HG02970 (cell line): Measurements from ENCODE around the gene EXOC6B.
"Not testable (repeated sequence)": the region's sequence is repeated elsewhere in the genome, so short reads cannot be mapped to it uniquely, and the experiment has no call there.

Experiments
- ATAC-seq: cut with Tn5 transposase; IDR thresholded peaks from one replicate; pipeline ENCODE4 v1.9.1; 2021; ENCODE audit warnings: mild to moderate bottlenecking, moderate library complexity, moderate number of reproducible peaks; ENCODE audit not compliant: unreplicated experiment, low FRiP score

Gene EXOC6B

DNA sequence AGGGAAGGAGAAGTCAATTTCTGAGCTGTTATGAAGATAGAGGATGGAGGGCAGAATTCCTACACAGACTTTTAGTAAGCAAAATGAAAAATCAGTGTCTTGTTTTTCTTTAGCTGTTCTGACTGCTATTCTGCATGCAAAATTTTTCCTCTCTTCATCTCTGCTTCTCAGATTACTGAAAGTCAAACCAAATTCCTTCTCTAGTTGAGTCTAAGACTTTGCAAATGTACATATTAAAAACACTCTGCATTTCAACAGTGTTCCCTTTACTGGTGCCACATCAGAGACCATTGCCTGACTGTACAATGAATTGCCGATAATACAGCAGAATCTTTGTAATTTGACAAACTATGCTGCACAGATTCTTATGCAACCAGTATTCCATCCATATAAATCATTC, 198.8 kb downstream of the EXOC6B start:
- ATAC-seq, result no peak

DNA sequence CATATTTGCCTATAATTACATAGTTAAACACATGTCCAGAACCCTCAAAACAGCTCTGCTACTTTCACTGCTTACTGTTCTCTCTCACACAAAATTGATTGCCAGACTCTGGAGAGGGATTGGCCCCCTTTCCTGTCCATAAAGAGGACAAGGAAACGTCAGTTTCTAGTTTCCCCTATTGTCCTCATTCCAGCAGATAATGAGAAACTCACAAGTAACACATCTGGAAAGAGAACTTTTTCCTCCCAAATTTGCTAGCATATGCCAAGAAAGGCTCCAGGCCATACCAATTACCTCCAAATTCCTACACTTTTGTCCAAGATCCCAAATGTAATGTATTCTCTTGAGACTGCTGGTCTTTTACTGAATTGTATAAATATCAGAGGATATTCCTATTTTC, 200.5 kb downstream of the EXOC6B start:
- no peak for ATAC-seq

- no peak for ATAC-seq
Observed at GRCh38 chr2:72623481-72623880, 202.4 kb downstream of the EXOC6B start.

DNA sequence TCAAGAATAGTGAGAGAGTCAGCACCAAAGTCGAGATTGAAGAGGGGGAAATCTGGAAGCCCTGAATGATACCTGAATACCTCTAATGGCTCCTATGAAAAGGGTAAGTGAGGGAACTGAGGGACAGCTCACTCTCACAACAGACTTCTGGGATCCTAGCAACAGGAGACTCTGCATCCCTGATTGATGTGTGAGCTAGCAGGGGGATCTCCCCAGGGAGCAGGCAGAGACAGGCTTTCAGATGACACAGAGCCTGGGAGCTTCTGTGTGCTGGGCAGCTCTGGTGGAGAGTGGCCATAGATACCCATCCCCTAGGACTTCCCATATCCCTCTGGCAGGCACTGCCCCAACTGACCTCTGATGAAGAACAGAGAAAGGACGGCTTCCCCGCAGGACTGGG, 206.2 kb downstream of the EXOC6B start:
- no peak for ATAC-seq

DNA sequence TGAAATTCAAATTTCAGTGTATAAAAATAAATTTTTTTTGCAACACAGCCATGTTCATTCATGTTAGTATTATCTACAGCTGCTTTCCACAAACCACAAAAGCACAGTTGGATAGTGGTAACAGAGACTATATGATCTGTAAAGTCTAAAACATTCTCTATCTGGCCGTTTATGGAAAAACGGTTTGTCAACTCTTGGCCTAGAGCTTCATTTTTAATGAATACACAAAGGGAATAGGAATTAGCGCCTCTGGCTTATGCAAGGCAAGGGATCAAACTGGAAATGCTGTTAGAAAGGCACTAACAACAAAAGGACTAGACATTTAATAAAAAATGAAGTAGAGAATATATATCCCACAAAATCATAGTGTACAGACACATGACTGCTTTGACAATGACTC, 211.9 kb downstream of the EXOC6B start:
- no peak for ATAC-seq

GRCh38 chr2:72612614-72613160, 213.1 kb downstream of the EXOC6B start:
- ATAC-seq, result no peak

- ATAC-seq, result no peak
Observed at GRCh38 chr2:72607189-72607588, 218.6 kb downstream of the EXOC6B start.

- no peak for ATAC-seq
Observed at GRCh38 chr2:72605836-72606442, 219.9 kb downstream of the EXOC6B start.

DNA sequence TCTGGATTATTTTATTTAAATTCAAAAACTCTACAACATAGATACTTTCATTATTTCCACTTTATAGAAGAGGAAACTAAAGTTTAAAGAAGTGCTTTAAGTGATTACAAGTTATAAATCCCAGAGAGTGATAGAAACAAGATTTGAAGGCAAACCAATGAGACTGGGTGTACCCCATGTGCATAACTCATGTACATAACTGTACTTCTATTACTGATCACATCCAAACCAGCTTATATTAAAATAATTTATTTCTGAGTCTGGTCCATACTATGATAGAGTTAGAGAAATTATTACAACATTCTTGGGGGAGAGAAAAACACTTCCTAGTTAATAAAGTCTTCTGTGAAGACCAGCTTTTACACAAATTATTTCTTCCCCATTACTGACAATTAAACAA, 221.4 kb downstream of the EXOC6B start:
- ATAC-seq, result no peak

DNA sequence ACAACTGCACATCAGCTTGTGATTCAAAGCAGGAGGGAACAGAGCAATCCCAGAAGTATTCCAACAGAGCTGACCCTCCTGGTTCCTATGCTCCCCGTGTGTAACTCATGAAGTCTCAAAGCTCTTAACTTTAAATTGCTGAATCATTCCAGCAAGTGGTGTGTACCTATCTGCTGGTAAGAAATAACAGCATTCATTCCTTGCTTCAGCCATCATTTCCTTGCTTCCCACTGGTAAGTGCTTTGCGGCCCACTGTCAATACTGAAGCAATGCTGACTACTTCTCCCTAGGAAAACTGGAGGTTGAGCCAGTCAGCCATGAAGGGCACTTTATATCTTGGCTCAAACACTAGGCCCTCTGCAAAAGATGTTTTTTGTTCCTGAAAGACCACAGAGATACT, 222.4 kb downstream of the EXOC6B start:
- ATAC-seq, result no peak

DNA sequence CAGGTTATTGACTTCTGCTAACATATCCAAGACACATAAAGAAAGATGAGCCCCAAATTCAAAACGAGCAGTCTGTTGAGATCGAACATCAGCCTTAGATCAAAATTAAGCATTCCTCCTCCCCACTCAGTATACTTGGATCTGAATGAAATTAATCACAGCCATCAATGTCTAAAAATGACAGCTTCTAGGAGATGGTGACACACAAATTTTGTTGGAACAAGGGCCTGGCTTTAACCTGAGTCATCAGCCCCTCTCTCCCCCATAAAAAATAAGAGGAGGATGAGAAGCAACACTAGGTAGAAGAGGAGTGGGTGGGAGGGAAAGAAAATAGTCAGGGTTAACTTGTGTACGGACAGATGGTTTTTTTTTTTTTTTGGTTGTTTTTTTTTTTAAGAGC, 223.1 kb downstream of the EXOC6B start:
- ATAC-seq, result no peak

GRCh38 chr2:72602095-72602494, 223.7 kb downstream of the EXOC6B start:
- ATAC-seq, result no peak

GRCh38 chr2:72583836-72584235, 242.0 kb downstream of the EXOC6B start:
- ATAC-seq, result not testable (repeated sequence)

GRCh38 chr2:72583376-72583775, 242.5 kb downstream of the EXOC6B start:
- ATAC-seq, result no peak

DNA sequence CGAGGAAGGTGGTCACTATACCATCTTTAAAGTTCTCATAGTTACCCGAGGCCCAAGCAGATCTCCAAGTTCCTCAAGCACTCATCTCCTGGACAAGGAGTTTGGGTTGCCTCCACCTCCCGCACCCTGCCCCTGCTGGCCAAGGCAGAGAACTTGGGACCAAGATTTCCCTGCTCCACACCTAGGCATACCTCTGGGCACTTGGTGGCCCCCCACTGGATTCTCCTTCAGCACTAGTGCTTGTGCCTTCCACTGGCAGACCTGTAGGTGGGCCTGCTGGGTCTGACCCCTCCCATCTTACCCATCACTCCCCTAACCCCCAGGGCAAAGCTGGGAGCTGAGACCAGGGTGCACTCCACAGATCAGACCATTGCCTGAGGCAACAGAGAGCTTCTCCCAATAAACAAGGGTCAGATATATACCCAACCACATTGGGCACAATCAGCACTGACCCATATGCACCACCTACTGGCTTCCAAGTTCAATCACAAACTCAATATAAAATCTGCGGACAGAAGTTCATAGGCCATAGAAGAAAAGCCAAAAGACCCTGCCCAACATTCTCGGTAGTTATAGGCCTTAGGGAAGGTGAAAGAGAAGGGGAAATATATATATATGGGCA, 244.2 kb downstream of the EXOC6B start:
- no peak for ATAC-seq

DNA sequence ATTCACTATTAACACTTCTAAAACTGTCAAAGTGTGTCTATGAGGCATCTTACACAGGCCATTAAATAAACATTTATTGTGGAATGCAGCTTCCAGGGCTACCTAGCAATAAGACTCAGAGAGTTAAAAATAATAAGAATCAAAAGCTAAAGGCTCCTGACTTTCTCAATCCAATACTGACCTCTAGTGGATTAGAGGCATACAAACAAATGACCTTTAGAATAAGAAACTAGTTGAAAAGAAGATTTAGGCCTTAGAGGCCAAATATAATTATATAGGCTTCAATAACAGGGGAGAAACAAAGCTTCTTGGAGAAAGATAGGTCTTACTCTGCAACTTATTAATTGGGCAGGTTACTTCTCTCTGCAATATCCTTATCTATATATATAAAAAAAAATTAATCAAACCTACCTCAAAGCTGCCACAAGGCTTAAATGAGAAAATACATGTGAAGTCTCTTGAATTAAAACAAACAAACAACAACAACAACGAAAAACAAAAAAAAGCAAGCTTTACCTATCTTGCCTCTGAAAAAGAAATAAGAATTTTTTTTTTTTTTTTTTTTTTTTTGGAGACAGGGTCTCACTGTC, 246.1 kb downstream of the EXOC6B start:
- no peak for ATAC-seq

GRCh38 chr2:72576861-72577260, 249.0 kb downstream of the EXOC6B start:
- ATAC-seq, result no peak

GRCh38 chr2:72576459-72576858, 249.4 kb downstream of the EXOC6B start:
- no peak for ATAC-seq

DNA sequence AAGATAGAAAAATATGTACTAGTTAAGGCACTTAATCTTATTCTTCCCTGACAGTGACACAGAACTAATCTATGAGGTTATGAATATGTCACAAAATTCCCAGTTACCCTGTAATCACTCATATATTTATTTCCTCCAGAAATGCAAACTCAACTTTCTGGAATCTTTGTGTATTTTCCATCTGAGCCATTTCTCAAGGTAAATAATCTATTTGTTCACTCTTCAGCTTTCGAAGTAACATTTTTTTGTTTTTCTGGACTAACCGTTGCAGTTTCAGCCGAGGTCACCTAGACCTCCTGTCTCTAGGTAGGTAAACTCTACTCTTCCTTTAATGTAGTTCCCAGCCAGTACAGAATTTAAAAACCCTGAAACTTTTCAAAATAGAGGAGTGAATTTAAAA, 250.9 kb downstream of the EXOC6B start:
- no peak for ATAC-seq

GRCh38 chr2:72573232-72573631, 252.6 kb downstream of the EXOC6B start:
- ATAC-seq, result no peak

GRCh38 chr2:72572501-72572900, 253.3 kb downstream of the EXOC6B start:
- ATAC-seq, result no peak

DNA sequence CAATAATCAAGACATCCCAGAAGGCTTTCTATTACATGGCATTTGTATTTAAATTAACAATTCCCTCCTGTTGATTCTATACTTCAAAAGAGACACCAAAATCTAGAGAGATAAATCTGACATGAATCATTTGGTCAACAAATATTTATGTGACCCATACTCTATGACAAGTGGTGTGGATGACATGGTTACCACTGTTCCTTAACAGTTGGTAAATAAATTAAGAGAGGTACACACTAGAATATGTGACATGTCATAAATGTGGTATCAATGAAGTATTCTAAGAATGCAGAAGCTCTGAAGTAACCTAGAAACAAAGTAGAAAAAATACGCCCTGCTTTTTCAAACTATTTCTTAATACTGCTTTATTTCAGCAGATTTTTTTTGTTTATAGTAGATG, 255.4 kb downstream of the EXOC6B start:
- no peak for ATAC-seq
